ENCODE measurements around the gene AHDC1.

AHDC1 gene

GRCh38 chr1:27614043-27614624, 10.2 kb upstream of the AHDC1 start:
- no peak for DNase-seq (ENCODE audit: low spot score)

GRCh38 chr1:27612718-27613117, 8.8 kb upstream of the AHDC1 start:
- DNase-seq (ENCODE audit: low spot score), result no peak

GRCh38 chr1:27611450-27611849, 7.5 kb upstream of the AHDC1 start:
- no peak for DNase-seq (ENCODE audit: low spot score)

- DNase-seq (ENCODE audit: low spot score), result no peak
Observed at GRCh38 chr1:27609618-27610240, 5.8 kb upstream of the AHDC1 start.

GRCh38 chr1:27609210-27609555, 5.2 kb upstream of the AHDC1 start:
- DNase-seq (ENCODE audit: low spot score), result no peak

GRCh38 chr1:27607239-27607804, 3.4 kb upstream of the AHDC1 start:
- DNase-seq (ENCODE audit: low spot score), result no peak

GRCh38 chr1:27606708-27607238, 2.8 kb upstream of the AHDC1 start:
- DNase-seq (ENCODE audit: low spot score), result no peak

GRCh38 chr1:27605796-27606707, 2.1 kb upstream of the AHDC1 start:
- no peak for DNase-seq (ENCODE audit: low spot score)

GRCh38 chr1:27605300-27605766, 1.4 kb upstream of the AHDC1 start:
- DNase-seq (ENCODE audit: low spot score), result no peak

GRCh38 chr1:27604579-27605299, 795 bp upstream of the AHDC1 start:
- no peak for DNase-seq (ENCODE audit: low spot score)

GRCh38 chr1:27603309-27603680, 649 bp downstream of the AHDC1 start:
- no peak for DNase-seq (ENCODE audit: low spot score)

- no peak for DNase-seq (ENCODE audit: low spot score)
Observed at GRCh38 chr1:27602462-27603308, 1.3 kb downstream of the AHDC1 start.

GRCh38 chr1:27601771-27602461, 2.0 kb downstream of the AHDC1 start:
- DNase-seq (ENCODE audit: low spot score), result no peak

- DNase-seq (ENCODE audit: low spot score), result no peak
Observed at GRCh38 chr1:27601321-27601770, 2.6 kb downstream of the AHDC1 start.

- no peak for DNase-seq (ENCODE audit: low spot score)
Observed at GRCh38 chr1:27600498-27601175, 3.3 kb downstream of the AHDC1 start.

- DNase-seq (ENCODE audit: low spot score), result no peak
Observed at GRCh38 chr1:27599605-27600497, 4.1 kb downstream of the AHDC1 start.

GRCh38 chr1:27598902-27599528, 4.9 kb downstream of the AHDC1 start:
- no peak for DNase-seq (ENCODE audit: low spot score)

GRCh38 chr1:27598295-27598687, 5.7 kb downstream of the AHDC1 start:
- no peak for DNase-seq (ENCODE audit: low spot score)

Measured in putamen (tissue), 1 donor.